ENCODE measurements around the gene DOCK6. TPM values are rescaled to one million over a fixed set of nuclear protein-coding genes. Genes with fewer than 3 reads are reported as not detected.
A peak's percentile ranks its signal among the peaks of the same experiment; 100 is the strongest.

The DOCK6 gene
- total and polyA plus RNA-seq, 2 of the 13 experiments (the other 11 are each of a cell fraction or from before 2014, with no cell fraction given): 5.4 to 38.1 TPM

DNA sequence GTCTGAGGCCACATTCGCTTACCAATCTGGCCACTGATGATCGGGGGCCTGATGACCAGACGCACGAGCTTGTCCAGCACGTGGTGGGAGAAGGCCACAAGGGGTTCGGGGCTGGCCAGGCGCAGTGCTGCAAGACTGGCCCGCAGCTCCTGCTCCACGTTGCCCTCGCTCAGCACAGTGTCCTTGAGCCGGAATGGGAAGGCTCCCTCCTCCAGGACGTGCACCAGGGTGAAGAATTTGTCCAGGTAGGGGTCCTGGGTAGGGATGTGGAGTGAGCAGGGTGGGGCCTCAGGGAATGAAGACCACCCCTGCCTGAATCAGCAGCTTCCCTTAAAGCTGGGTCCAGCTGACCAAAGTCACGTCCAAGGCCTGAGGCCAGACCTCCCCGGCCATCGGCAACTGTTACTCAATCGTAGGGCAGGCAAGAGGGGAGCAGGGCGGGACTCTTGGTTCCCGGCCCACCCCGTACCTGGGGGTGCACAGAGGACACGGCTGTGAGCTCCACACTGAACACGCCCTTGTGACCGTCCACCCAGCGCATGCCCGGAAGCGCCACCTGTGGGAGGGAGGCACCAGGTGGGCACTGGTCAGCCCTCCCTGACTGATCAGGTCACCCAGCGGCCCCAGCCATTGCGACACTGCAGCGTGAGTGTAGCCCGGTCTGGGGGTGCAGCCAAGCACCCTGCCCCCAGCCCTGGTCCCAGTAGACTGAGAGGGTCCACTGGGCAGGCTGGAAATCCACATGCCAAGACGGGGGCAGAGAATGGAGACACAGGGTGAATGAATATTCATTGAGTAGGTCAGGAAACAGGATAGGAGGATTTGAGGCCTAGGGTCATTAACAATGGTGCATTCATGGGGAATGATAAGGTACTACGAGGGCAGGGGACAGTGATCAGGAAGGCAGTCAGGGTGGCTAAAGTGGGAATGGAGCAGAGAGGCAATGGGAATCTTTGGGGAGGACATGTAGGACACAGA, 25.7 kb downstream of the DOCK6 start (continued):
- TF ChIP-seq HNF1A (IDR thresholded peaks at IDR 0.05; ENCODE audit: low read depth) (peak; percentile 33; the same call in 1 of the 2 replicates), HNF1A (CRISPR knock-in tag; IDR thresholded peaks at IDR 0.05; ENCODE audit: borderline replicate concordance) (peak; percentile 79; the same call in 1 of the 2 replicates), GATAD2A (CRISPR knock-in tag; IDR thresholded peaks at IDR 0.05) (peak; percentile 95), ZFP41 (CRISPR knock-in tag; IDR thresholded peaks at IDR 0.05; ENCODE audit: borderline replicate concordance) (0 out of 2 replicates have a peak, but pooled peaks have one; percentile 54), ZNF329 (CRISPR knock-in tag; IDR thresholded peaks at IDR 0.05; ENCODE audit: low read depth) (no peak), NFE2L1 (CRISPR knock-in tag; IDR thresholded peaks at IDR 0.05; ENCODE audit: borderline replicate concordance) (no peak; the same call in 1 of the 2 replicates), AHR (CRISPR knock-in tag; IDR thresholded peaks at IDR 0.05) (no peak), POGZ (CRISPR knock-in tag; IDR thresholded peaks at IDR 0.05) (peak; percentile 71; the same call in 1 of the 2 replicates), ZNF530 (CRISPR knock-in tag; IDR thresholded peaks at IDR 0.05; ENCODE audit: low read depth) (no peak), KDM6A (CRISPR knock-in tag; IDR thresholded peaks at IDR 0.05; ENCODE audit: low read depth) (peak; percentile 54; the same call in 1 of the 2 replicates), ATF1 (CRISPR knock-in tag; IDR thresholded peaks at IDR 0.05) (no peak), ZFP62 (CRISPR knock-in tag; IDR thresholded peaks at IDR 0.05) (no peak), ZNF264 (CRISPR knock-in tag; IDR thresholded peaks at IDR 0.05) (0 out of 2 replicates have a peak, but pooled peaks have one; percentile 81), PHF20 (CRISPR knock-in tag; IDR thresholded peaks at IDR 0.05) (no peak), ZNF441 (CRISPR knock-in tag; IDR thresholded peaks at IDR 0.05; ENCODE audit: borderline replicate concordance) (no peak; the same call in 1 of the 2 replicates), ZNF775 (CRISPR knock-in tag; IDR thresholded peaks at IDR 0.05; ENCODE audit: borderline replicate concordance) (no peak), SALL2 (CRISPR knock-in tag; IDR thresholded peaks at IDR 0.05) (peak; percentile 74)
- TF ChIP-seq, protein P1, sequence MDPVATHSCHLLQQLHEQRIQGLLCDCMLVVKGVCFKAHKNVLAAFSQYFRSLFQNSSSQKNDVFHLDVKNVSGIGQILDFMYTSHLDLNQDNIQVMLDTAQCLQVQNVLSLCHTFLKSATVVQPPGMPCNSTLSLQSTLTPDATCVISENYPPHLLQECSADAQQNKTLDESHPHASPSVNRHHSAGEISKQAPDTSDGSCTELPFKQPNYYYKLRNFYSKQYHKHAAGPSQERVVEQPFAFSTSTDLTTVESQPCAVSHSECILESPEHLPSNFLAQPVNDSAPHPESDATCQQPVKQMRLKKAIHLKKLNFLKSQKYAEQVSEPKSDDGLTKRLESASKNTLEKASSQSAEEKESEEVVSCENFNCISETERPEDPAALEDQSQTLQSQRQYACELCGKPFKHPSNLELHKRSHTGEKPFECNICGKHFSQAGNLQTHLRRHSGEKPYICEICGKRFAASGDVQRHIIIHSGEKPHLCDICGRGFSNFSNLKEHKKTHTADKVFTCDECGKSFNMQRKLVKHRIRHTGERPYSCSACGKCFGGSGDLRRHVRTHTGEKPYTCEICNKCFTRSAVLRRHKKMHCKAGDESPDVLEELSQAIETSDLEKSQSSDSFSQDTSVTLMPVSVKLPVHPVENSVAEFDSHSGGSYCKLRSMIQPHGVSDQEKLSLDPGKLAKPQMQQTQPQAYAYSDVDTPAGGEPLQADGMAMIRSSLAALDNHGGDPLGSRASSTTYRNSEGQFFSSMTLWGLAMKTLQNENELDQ (CRISPR knock-in tag; IDR thresholded peaks at IDR 0.05; ENCODE audit: borderline replicate concordance): no peak
- TF ChIP-seq, protein P2, sequence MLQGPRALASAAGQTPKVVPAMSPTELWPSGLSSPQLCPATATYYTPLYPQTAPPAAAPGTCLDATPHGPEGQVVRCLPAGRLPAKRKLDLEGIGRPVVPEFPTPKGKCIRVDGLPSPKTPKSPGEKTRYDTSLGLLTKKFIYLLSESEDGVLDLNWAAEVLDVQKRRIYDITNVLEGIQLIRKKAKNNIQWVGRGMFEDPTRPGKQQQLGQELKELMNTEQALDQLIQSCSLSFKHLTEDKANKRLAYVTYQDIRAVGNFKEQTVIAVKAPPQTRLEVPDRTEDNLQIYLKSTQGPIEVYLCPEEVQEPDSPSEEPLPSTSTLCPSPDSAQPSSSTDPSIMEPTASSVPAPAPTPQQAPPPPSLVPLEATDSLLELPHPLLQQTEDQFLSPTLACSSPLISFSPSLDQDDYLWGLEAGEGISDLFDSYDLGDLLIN (CRISPR knock-in tag; IDR thresholded peaks at IDR 0.05; ENCODE audit: borderline replicate concordance): no peak
- TF ChIP-seq, protein P3, sequence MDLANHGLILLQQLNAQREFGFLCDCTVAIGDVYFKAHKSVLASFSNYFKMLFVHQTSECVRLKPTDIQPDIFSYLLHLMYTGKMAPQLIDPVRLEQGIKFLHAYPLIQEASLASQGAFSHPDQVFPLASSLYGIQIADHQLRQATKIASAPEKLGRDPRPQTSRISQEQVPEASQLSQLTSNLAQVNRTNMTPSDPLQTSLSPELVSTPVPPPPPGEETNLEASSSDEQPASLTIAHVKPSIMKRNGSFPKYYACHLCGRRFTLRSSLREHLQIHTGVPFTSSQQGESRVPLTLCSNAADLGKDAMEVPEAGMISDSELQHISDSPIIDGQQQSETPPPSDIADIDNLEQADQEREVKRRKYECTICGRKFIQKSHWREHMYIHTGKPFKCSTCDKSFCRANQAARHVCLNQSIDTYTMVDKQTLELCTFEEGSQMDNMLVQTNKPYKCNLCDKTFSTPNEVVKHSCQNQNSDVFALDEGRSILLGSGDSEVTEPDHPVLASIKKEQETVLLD (CRISPR knock-in tag; IDR thresholded peaks at IDR 0.05; ENCODE audit: low read depth): peak; percentile 66; the same call in 1 of the 2 replicates

All from HepG2 (cell line).